CD4-positive, alpha-beta memory T cell (primary cell): Measurements from ENCODE around the gene ECT2. TPM values are rescaled to one million over a fixed set of nuclear protein-coding genes. Genes with fewer than 3 reads are reported as not detected.

Experiments
- CTCF ChIA-PET: fragments of 350-600 bp; sonication (Branson Sonifier 250); formaldehyde crosslinking; loops from one replicate; lab custom pipeline; 2021; ENCODE audit warnings: inconsistent platforms; ENCODE audit not compliant: partially characterized antibody; lab: Charles Lee
- POLR2A ChIA-PET: fragments of 350-600 bp; sonication (Branson Sonifier 250); formaldehyde crosslinking; loops from one replicate; lab custom pipeline; 2021; ENCODE audit not compliant: partially characterized antibody; lab: Charles Lee
- DNase-seq, 5 donors: peaks; one replicate each; pipeline versions ENCODE4 v3.0.0 to v3.0.0-alpha.2; 2020 to 2022; ENCODE audit warnings: mixed read lengths in 1 of 5
- H3K27ac ChIP-seq: one replicate; pipeline ENCODE4 v1.7.0; 2013; ENCODE audit warnings: low read depth, low read length
- H3K27me3 ChIP-seq: 2 replicates; pipeline ENCODE4 v1.7.0; 2013; ENCODE audit warnings: mild to moderate bottlenecking, low read length, moderate library complexity; ENCODE audit not compliant: insufficient read depth
- H3K36me3 ChIP-seq: 2 replicates; pipeline ENCODE4 v1.7.0; 2013; ENCODE audit warnings: mild to moderate bottlenecking, low read length, moderate library complexity; ENCODE audit not compliant: insufficient read depth
- H3K4me1 ChIP-seq: 2 replicates; pipeline ENCODE4 v1.7.0; 2013; ENCODE audit warnings: mild to moderate bottlenecking, low read length, moderate library complexity; ENCODE audit not compliant: insufficient read depth
- H3K4me3 ChIP-seq, 2 donors: one replicate each; pipeline ENCODE4 v1.7.0; 2013; ENCODE audit warnings: low read length in 2 of 2, mild to moderate bottlenecking in 1 of 2
- H3K9me3 ChIP-seq, 2 donors: one replicate each; pipeline ENCODE4 v1.7.0; 2013; ENCODE audit warnings: low read length in 2 of 2, control low read depth in 1 of 2; ENCODE audit not compliant: control insufficient read depth in 1 of 2
- H3K27ac Mint-ChIP-seq, 7 donors: one replicate each; pipeline ENCODE4 v1.8.0; 2020 to 2021; ENCODE audit warnings: mixed read lengths in 7 of 7, mild to moderate bottlenecking in 6 of 7, inconsistent platforms in 3 of 7, moderate library complexity in 3 of 7
- H3K27me3 Mint-ChIP-seq, 2 donors: one replicate each; pipeline ENCODE4 v1.8.0; 2020 to 2021; ENCODE audit warnings: mixed read lengths in 2 of 2
- H3K36me3 Mint-ChIP-seq, 2 donors: one replicate each; pipeline ENCODE4 v1.8.0; 2020 to 2021; ENCODE audit warnings: mixed read lengths in 2 of 2, inconsistent platforms in 1 of 2, mild to moderate bottlenecking in 1 of 2
- H3K4me1 Mint-ChIP-seq, 4 donors: one replicate each; pipeline ENCODE4 v1.8.0; 2020 to 2021; ENCODE audit warnings: mixed read lengths in 4 of 4, mild to moderate bottlenecking in 1 of 4
- H3K4me3 Mint-ChIP-seq, 8 donors: one replicate each; pipeline ENCODE4 v1.8.0; 2020 to 2021; ENCODE audit warnings: mixed read lengths in 8 of 8, mild to moderate bottlenecking in 7 of 8, moderate library complexity in 6 of 8, inconsistent platforms in 3 of 8
- H3K9me3 Mint-ChIP-seq, 8 donors: one replicate each; pipeline ENCODE4 v1.8.0; 2020 to 2021; ENCODE audit warnings: mixed read lengths in 8 of 8, mild to moderate bottlenecking in 5 of 8, inconsistent platforms in 3 of 8, moderate library complexity in 1 of 8
- intact Hi-C: fragments of 100-400 bp; cut with micrococcal nuclease; formaldehyde crosslinking; loops from one replicate; pipeline ENCODE4 v1.15.1; 2023
- polyA plus RNA-seq, 2 donors: library from polyadenylated mRNA; unstranded; fragments of 300-500 nt; fragmentation: Illumina TruSeq; gene quantifications; one replicate each; pipeline ENCODE4 v1.2.3, GENCODE V29; 2021
- total RNA-seq, 2 experiments: library from RNA; stranded (reverse); gene quantifications; one replicate each; pipeline ENCODE4 v1.2.3, GENCODE V29; 2021

Gene ECT2
- total and polyA plus RNA-seq, 4 experiments from 2014 or later, result 1.2 to 2.9 (median 2.4) TPM

- peaks cover 14 to 23% (median 18%) of the 10 kb centered on the region in 4 donors for H3K4me1 Mint-ChIP-seq
- H3K9me3 ChIP-seq, result no peaks in the 10 kb centered on the region
- POLR2A ChIA-PET, result no interaction called here
- H3K9me3 Mint-ChIP-seq, result no peaks in the 10 kb centered on the region
- H3K36me3 ChIP-seq, result no peaks in the 10 kb centered on the region
- no peak overlapping the region for H3K4me3 Mint-ChIP-seq
- H3K27me3 ChIP-seq, result no peaks in the 10 kb centered on the region
- H3K27ac ChIP-seq, result no peak overlapping the region
- H3K27ac Mint-ChIP-seq, result peak overlapping the region in 1 of 7 donors; percentile 48
- no peaks in the 10 kb centered on the region for H3K27me3 Mint-ChIP-seq
- peaks cover 0 to 11% of the 10 kb centered on the region in 2 donors for H3K36me3 Mint-ChIP-seq
- H3K4me3 ChIP-seq, result no peak overlapping the region
- intact Hi-C loops, result no loop called here
- peaks cover 10% of the 10 kb centered on the region for H3K4me1 ChIP-seq
- CTCF ChIA-PET, result interaction anchor here (0.9 to 1.2 kb wide), 2 partner anchors 12 to 37 kb away, joined by 3 read pairs; no protein-coding TSS in a partner anchor
- DNase-seq, result no peak
Measured at GRCh38 chr3:172705170-172705569, 45.4 kb upstream of the ECT2 start.

- no peak overlapping the region for H3K27ac Mint-ChIP-seq
Measured at GRCh38 chr3:172707030-172707429, 43.5 kb upstream of the ECT2 start.

GRCh38 chr3:172707967-172708366 lies 42.6 kb upstream of the ECT2 start:
- H3K9me3 Mint-ChIP-seq, result no peaks in the 10 kb centered on the region
- peak overlapping the region in 1 of 8 donors; percentile 21 for H3K4me3 Mint-ChIP-seq
- CTCF ChIA-PET, result interaction anchor here (1.1 to 1.3 kb wide), 2 partner anchors 9 to 36 kb away, joined by 4 read pairs; no protein-coding TSS in a partner anchor
- no peak overlapping the region for H3K27ac Mint-ChIP-seq
- no peak for DNase-seq
- no peak overlapping the region for H3K27ac ChIP-seq
- POLR2A ChIA-PET, result no interaction called here
- H3K36me3 Mint-ChIP-seq, result peaks cover 0 to 3% of the 10 kb centered on the region in 2 donors
- H3K27me3 Mint-ChIP-seq, result no peaks in the 10 kb centered on the region
- no peaks in the 10 kb centered on the region for H3K27me3 ChIP-seq
- intact Hi-C loops, result no loop called here
- no peaks in the 10 kb centered on the region for H3K9me3 ChIP-seq
- peaks cover 14 to 34% (median 24%) of the 10 kb centered on the region in 4 donors for H3K4me1 Mint-ChIP-seq
- no peaks in the 10 kb centered on the region for H3K36me3 ChIP-seq
- no peak overlapping the region for H3K4me3 ChIP-seq
- peaks cover 11% of the 10 kb centered on the region for H3K4me1 ChIP-seq

More at GRCh38 chr3:172707030-172707429, 43.5 kb upstream of the ECT2 start:
- H3K27me3 Mint-ChIP-seq, result no peaks in the 10 kb centered on the region
- H3K27me3 ChIP-seq, result no peaks in the 10 kb centered on the region
- H3K36me3 ChIP-seq, result no peaks in the 10 kb centered on the region
- POLR2A ChIA-PET, result no interaction called here
- CTCF ChIA-PET, result interaction anchor here (1.3 kb wide), 1 partner anchor 10 kb away, joined by 4 read pairs; no protein-coding TSS in a partner anchor
- H3K4me3 Mint-ChIP-seq, result no peak overlapping the region
- H3K36me3 Mint-ChIP-seq, result peaks cover 3% of the 10 kb centered on the region in 2 donors
- H3K27ac ChIP-seq, result no peak overlapping the region
- H3K4me3 ChIP-seq, result no peak overlapping the region
- no peaks in the 10 kb centered on the region for H3K9me3 Mint-ChIP-seq
- H3K9me3 ChIP-seq, result no peaks in the 10 kb centered on the region
- peaks cover 11% of the 10 kb centered on the region for H3K4me1 ChIP-seq
- peaks cover 14 to 34% (median 24%) of the 10 kb centered on the region in 4 donors for H3K4me1 Mint-ChIP-seq
- intact Hi-C loops, result no loop called here
- no peak for DNase-seq

- intact Hi-C loops, result no loop called here
- Histone ChIP-seq H3K36me3 (no peaks in the 10 kb centered on the region), H3K9me3 (no peaks in the 10 kb centered on the region), H3K4me3 (no peak overlapping the region), H3K4me1 (peaks cover 11% of the 10 kb centered on the region), H3K27ac (no peak overlapping the region), H3K27me3 (no peaks in the 10 kb centered on the region)
- Mint-ChIP-seq H3K9me3 (no peaks in the 10 kb centered on the region), H3K27me3 (no peaks in the 10 kb centered on the region), H3K36me3 (peaks cover 0 to 3% of the 10 kb centered on the region in 2 donors), H3K4me3 (peak overlapping the region; percentile 94 to 99 (median 96)), H3K27ac (peak overlapping the region in 3 of 7 donors; percentile 53 to 81 (median 53)), H3K4me1 (peaks cover 10 to 30% (median 23%) of the 10 kb centered on the region in 4 donors)
- no peak for DNase-seq
- ChIA-PET CTCF (interaction anchor here (1.8 kb wide), 1 partner anchor 18 kb away, joined by 4 read pairs; no protein-coding TSS in a partner anchor), POLR2A (interaction anchor here (2.3 kb wide), 1 partner anchor 41 kb away, joined by 9 read pairs; the partner anchor contains the start of gene ECT2)
Measured at GRCh38 chr3:172708921-172709773, 41.4 kb upstream of the ECT2 start.

- Histone ChIP-seq H3K4me1 (peaks cover 11% of the 10 kb centered on the region), H3K27me3 (no peaks in the 10 kb centered on the region), H3K27ac (peak overlapping the region; percentile 37), H3K9me3 (no peaks in the 10 kb centered on the region), H3K4me3 (peak overlapping the region; percentile 85 to 96), H3K36me3 (no peaks in the 10 kb centered on the region)
- peak overlapping the region; percentile 94 to 99 (median 96) for H3K4me3 Mint-ChIP-seq
- ChIA-PET CTCF (interaction anchor here (1.2 to 3.3 kb wide), 6 partner anchors 17 to 116 kb away, joined by 3 to 18 read pairs (median 4); partner anchors contain the start of gene ECT2), POLR2A (interaction anchor here (1.0 to 2.3 kb wide), 2 partner anchors 9 to 40 kb away, joined by 3 to 9 read pairs; partner anchors contain the start of gene ECT2)
- H3K36me3 Mint-ChIP-seq, result peaks cover 0 to 3% of the 10 kb centered on the region in 2 donors
- peak overlapping the region in 6 of 7 donors; percentile 68 to 91 (median 90) for H3K27ac Mint-ChIP-seq
- no peaks in the 10 kb centered on the region for H3K9me3 Mint-ChIP-seq
- H3K27me3 Mint-ChIP-seq, result no peaks in the 10 kb centered on the region
- peaks cover 9 to 30% (median 23%) of the 10 kb centered on the region in 4 donors for H3K4me1 Mint-ChIP-seq
- intact Hi-C loops, result loop anchor here (5.0 kb wide), 1 partner anchor 38 kb away; no protein-coding TSS in a partner anchor
- DNase-seq, result peak in 2 of 5 donors; percentile 5 to 7
Measured at GRCh38 chr3:172709774-172710663, 40.5 kb upstream of the ECT2 start.

GRCh38 chr3:172710664-172711453 lies 39.7 kb upstream of the ECT2 start, which contains the start of gene NCEH1:
Gene NCEH1, minus strand, starts transcription at chr3:172711067. Its CDS starts 83 bp downstream, at chr3:172710984.
- peak within 1 kb of the TSS; percentile 52 to 91 (median 89) for H3K27ac Mint-ChIP-seq
- H3K4me1 Mint-ChIP-seq, result peaks cover 9 to 30% (median 23%) of the 10 kb centered on the region in 4 donors
- no peaks in the 10 kb centered on the region for H3K9me3 Mint-ChIP-seq
- peaks cover 11% of the 10 kb centered on the region for H3K4me1 ChIP-seq
- H3K27ac ChIP-seq, result peak within 1 kb of the TSS; percentile 37
- peaks cover 0 to 3% of the 10 kb centered on the region in 2 donors for H3K36me3 Mint-ChIP-seq
- no peaks in the 10 kb centered on the region for H3K36me3 ChIP-seq
- H3K4me3 Mint-ChIP-seq, result peak within 1 kb of the TSS; percentile 94 to 99 (median 96)
- ChIA-PET POLR2A (interaction anchor here (1.0 to 2.3 kb wide), 2 partner anchors 9 to 39 kb away, joined by 3 to 9 read pairs; partner anchors contain the start of gene ECT2), CTCF (interaction anchor here (1.1 to 3.3 kb wide), 6 partner anchors 11 to 116 kb away, joined by 3 to 18 read pairs (median 4); partner anchors contain the start of gene ECT2)
- no peaks in the 10 kb centered on the region for H3K27me3 Mint-ChIP-seq
- DNase-seq, result peak; percentile 59 to 71 (median 62)
- peak within 1 kb of the TSS; percentile 85 to 96 for H3K4me3 ChIP-seq
- no peaks in the 10 kb centered on the region for H3K9me3 ChIP-seq
- no peaks in the 10 kb centered on the region for H3K27me3 ChIP-seq
- intact Hi-C loops, result loop anchor here (1.0 to 5.0 kb wide), 2 partner anchors 39 kb away; partner anchors contain the start of gene ECT2
